K562 (cell line): ENCODE measurements around the gene B4GALT5. TPM values are rescaled to one million over a fixed set of nuclear protein-coding genes. Genes with fewer than 3 reads are reported as not detected.
A peak's percentile ranks its signal among the peaks of the same experiment; 100 is the strongest.

Source experiments
- DDX20 ChIP-seq: fragments of 450-650 bp; IDR thresholded peaks from 2 replicates; pipeline ENCODE4 v1.6.1; 2016; ENCODE audit warnings: missing genetic modification characterization, low read depth, mild to moderate bottlenecking, missing compliant biosample characterization, moderate library complexity
- ID3 ChIP-seq, 2 experiments: fragments of 250-450 bp in 1 of 2; fragments of 450-650 bp in 1 of 2; sonication (Bioruptor Pico) in 1 of 2; IDR thresholded peaks; 2 replicates each; pipeline versions ENCODE4 v1.6.1 to v1.8.0; 2016 to 2021; ENCODE audit warnings: mild to moderate bottlenecking in 2 of 2, moderate library complexity in 2 of 2, missing compliant biosample characterization in 1 of 2, missing genetic modification characterization in 1 of 2
- ILK ChIP-seq: fragments of 450-650 bp; IDR thresholded peaks from 2 replicates; pipeline ENCODE4 v1.6.1; 2016; ENCODE audit warnings: missing genetic modification characterization, low read depth, mild to moderate bottlenecking, missing compliant biosample characterization, moderate library complexity, borderline replicate concordance
- MTF1 ChIP-seq: fragments of 250-450 bp; sonication (Bioruptor Pico); IDR thresholded peaks from 2 replicates; pipeline ENCODE4 v1.9.0; 2021; ENCODE audit warnings: moderate library complexity, mild to moderate bottlenecking, inconsistent platforms, borderline replicate concordance
- SIN3A ChIP-seq, 2 experiments: fragments of 150-350 bp in 1 of 2; IDR thresholded peaks; 2 replicates each; pipeline ENCODE4 v1.6.1; 2011 to 2016; ENCODE audit warnings: borderline replicate concordance in 2 of 2, low read depth in 2 of 2, low read length in 2 of 2, mild to moderate bottlenecking in 2 of 2, moderate library complexity in 2 of 2; ENCODE audit not compliant: control insufficient read depth in 1 of 2
- SMARCE1 ChIP-seq: fragments of 450-650 bp; IDR thresholded peaks from 2 replicates; pipeline ENCODE4 v1.7.1; 2016; ENCODE audit warnings: mild to moderate bottlenecking
- U2AF2 ChIP-seq: fragments of 200-400 bp; formaldehyde crosslinking; optimal IDR thresholded peaks from 2 replicates; pipeline ENCODE3; 2017; ENCODE audit warnings: low read depth, mild to moderate bottlenecking, low read length
- ZBTB2 ChIP-seq: fragments of 450-650 bp; IDR thresholded peaks from 2 replicates; pipeline ENCODE4 v1.6.1; 2016; ENCODE audit warnings: antibody characterized with exemption
- ZFP1 ChIP-seq: fragments of 450-650 bp; formaldehyde crosslinking; IDR thresholded peaks from 2 replicates; pipeline ENCODE4 v1.4.0; 2020; ENCODE audit warnings: mild to moderate bottlenecking, mixed read lengths
- ZNF41 ChIP-seq: fragments of 250-450 bp; sonication (Bioruptor Pico); conservative IDR thresholded peaks from 2 replicates; pipeline ENCODE4 v1.4.0; 2020; ENCODE audit warnings: mild to moderate bottlenecking
- polyA plus RNA-seq, 8 experiments: library from polyadenylated mRNA; depleted of rRNA in 4 of 8; stranded (reverse) in 5 of 8; unstranded in 3 of 8; fragments of >200 nt; fragmentation: Nextera tagmentation in 2 of 8; fragmentation: Illumina TruSeq in 1 of 8; extraction: Ambion mirVana in 2 of 8; extraction: Trizol in 1 of 8; gene quantifications; 2 replicates each; pipeline versions ENCODE4 v1.2.1 to v1.2.3, GENCODE V29; 2011 to 2014; ENCODE audit warnings: inconsistent platforms in 1 of 8, missing spikeins in 1 of 8
- total RNA-seq, 7 experiments: library from RNA; depleted of rRNA in 6 of 7; stranded (reverse); fragments of >200 nt in 6 of 7; fragmentation: Illumina TruSeq in 2 of 7; extraction: Trizol in 2 of 7; gene quantifications; 2 replicates each; pipeline versions ENCODE4 v1.2.1 to v1.2.3, GENCODE V29; 2011 to 2021; ENCODE audit warnings: low replicate concordance in 1 of 7
- TF ChIP-seq, protein P1 (sequence below): fragments of 450-650 bp; IDR thresholded peaks from 2 replicates; pipeline ENCODE4 v1.6.1; 2017; ENCODE audit warnings: antibody characterized with exemption, mild to moderate bottlenecking
- TF ChIP-seq, protein P2 (sequence below): sonication (generic); IDR thresholded peaks from 2 replicates; pipeline ENCODE4 v1.6.1; 2016
- TF ChIP-seq, protein P3 (sequence below), 2 experiments: IDR thresholded peaks; 2 replicates each; pipeline ENCODE4 v1.6.1; 2011; ENCODE audit warnings: borderline replicate concordance in 1 of 2, control low read depth in 1 of 2, low read depth in 1 of 2, low read length in 1 of 2, mild to moderate bottlenecking in 1 of 2, mixed read lengths in 1 of 2, moderate library complexity in 1 of 2; ENCODE audit not compliant: insufficient read depth in 1 of 2, insufficient read length in 1 of 2, poor library complexity in 1 of 2, severe bottlenecking in 1 of 2; ENCODE audit errors: extremely low read depth in 1 of 2
- TF ChIP-seq, protein P4 (sequence below), 2 experiments: fragments of 450-650 bp in 1 of 2; sonication (generic) in 1 of 2; formaldehyde crosslinking in 1 of 2; IDR thresholded peaks in 1 of 2; conservative IDR thresholded peaks in 1 of 2; 2 replicates each; pipeline versions ENCODE4 v1.6.1 to v1.8.1; 2016 to 2023; ENCODE audit warnings: mild to moderate bottlenecking in 2 of 2, moderate library complexity in 2 of 2, inconsistent platforms in 1 of 2, missing genetic modification reagents in 1 of 2

The B4GALT5 gene
- total and polyA plus RNA-seq, 9 of the 15 experiments (the other 6 are each of a cell fraction or from before 2014, with no cell fraction given) = 8.5 to 32.6 (median 23.4) TPM

- TF ChIP-seq, protein P1, sequence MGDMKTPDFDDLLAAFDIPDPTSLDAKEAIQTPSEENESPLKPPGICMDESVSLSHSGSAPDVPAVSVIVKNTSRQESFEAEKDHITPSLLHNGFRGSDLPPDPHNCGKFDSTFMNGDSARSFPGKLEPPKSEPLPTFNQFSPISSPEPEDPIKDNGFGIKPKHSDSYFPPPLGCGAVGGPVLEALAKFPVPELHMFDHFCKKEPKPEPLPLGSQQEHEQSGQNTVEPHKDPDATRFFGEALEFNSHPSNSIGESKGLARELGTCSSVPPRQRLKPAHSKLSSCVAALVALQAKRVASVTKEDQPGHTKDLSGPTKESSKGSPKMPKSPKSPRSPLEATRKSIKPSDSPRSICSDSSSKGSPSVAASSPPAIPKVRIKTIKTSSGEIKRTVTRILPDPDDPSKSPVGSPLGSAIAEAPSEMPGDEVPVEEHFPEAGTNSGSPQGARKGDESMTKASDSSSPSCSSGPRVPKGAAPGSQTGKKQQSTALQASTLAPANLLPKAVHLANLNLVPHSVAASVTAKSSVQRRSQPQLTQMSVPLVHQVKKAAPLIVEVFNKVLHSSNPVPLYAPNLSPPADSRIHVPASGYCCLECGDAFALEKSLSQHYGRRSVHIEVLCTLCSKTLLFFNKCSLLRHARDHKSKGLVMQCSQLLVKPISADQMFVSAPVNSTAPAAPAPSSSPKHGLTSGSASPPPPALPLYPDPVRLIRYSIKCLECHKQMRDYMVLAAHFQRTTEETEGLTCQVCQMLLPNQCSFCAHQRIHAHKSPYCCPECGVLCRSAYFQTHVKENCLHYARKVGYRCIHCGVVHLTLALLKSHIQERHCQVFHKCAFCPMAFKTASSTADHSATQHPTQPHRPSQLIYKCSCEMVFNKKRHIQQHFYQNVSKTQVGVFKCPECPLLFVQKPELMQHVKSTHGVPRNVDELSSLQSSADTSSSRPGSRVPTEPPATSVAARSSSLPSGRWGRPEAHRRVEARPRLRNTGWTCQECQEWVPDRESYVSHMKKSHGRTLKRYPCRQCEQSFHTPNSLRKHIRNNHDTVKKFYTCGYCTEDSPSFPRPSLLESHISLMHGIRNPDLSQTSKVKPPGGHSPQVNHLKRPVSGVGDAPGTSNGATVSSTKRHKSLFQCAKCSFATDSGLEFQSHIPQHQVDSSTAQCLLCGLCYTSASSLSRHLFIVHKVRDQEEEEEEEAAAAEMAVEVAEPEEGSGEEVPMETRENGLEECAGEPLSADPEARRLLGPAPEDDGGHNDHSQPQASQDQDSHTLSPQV = no peak
- TF ChIP-seq U2AF2 (no peak), ZBTB2 (no peak), SIN3A (IDR thresholded peaks at IDR 0.05; ENCODE audit: borderline replicate concordance in 2 of 2, control insufficient read depth in 1 of 2, low read depth in 2 of 2, low read length in 2 of 2) (peak; percentile 17 to 46; a peak in 2 of 4 replicates), ZFP1 (CRISPR knock-in tag) (no peak), SMARCE1 (0 out of 2 replicates have a peak, but pooled peaks have one; percentile 26), ILK (tag) (no peak), ID3 (CRISPR knock-in tag; IDR thresholded peaks at IDR 0.05) (no peak), ID3 (tag; IDR thresholded peaks at IDR 0.05) (no peak), ZNF41 (CRISPR knock-in tag) (no peak), DDX20 (no peak), MTF1 (CRISPR knock-in tag) (no peak)
- TF ChIP-seq, protein P2, sequence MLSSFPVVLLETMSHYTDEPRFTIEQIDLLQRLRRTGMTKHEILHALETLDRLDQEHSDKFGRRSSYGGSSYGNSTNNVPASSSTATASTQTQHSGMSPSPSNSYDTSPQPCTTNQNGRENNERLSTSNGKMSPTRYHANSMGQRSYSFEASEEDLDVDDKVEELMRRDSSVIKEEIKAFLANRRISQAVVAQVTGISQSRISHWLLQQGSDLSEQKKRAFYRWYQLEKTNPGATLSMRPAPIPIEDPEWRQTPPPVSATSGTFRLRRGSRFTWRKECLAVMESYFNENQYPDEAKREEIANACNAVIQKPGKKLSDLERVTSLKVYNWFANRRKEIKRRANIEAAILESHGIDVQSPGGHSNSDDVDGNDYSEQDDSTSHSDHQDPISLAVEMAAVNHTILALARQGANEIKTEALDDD = no peak
- TF ChIP-seq, protein P3, sequence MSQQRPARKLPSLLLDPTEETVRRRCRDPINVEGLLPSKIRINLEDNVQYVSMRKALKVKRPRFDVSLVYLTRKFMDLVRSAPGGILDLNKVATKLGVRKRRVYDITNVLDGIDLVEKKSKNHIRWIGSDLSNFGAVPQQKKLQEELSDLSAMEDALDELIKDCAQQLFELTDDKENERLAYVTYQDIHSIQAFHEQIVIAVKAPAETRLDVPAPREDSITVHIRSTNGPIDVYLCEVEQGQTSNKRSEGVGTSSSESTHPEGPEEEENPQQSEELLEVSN (IDR thresholded peaks at IDR 0.05; ENCODE audit: borderline replicate concordance in 1 of 2, extremely low read depth in 1 of 2, insufficient read depth in 1 of 2, insufficient read length in 1 of 2, low read depth in 1 of 2, low read length in 1 of 2, poor library complexity in 1 of 2, severe bottlenecking in 1 of 2) = peak; percentile 1 to 67
- TF ChIP-seq, protein P4, sequence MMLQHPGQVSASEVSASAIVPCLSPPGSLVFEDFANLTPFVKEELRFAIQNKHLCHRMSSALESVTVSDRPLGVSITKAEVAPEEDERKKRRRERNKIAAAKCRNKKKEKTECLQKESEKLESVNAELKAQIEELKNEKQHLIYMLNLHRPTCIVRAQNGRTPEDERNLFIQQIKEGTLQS (IDR thresholded peaks at IDR 0.05) = no peak
- TF ChIP-seq, protein P4 (CRISPR knock-in tag; conservative IDR thresholded peaks at IDR 0.05) = no peak
These were observed 504 bp downstream of the B4GALT5 start (continued) for GRCh38 chr20:49712996-49713752.
